Natural killer cell (primary cell): Measurements from ENCODE around the gene NDUFAB1. TPM values are rescaled to one million over a fixed set of nuclear protein-coding genes. Genes with fewer than 3 reads are reported as not detected.

Experiments
- ATAC-seq, 3 donors: fragments of 150-1000 bp in 2 of 3; fragments of 200-7000 bp in 1 of 3; cut with Tn5 transposase; 1 replicate in 1 of 3; 2 replicates in 2 of 3; pipeline ENCODE4 v1.10.0; 2021; ENCODE audit warnings: mild to moderate bottlenecking in 2 of 3, moderate library complexity in 2 of 3
- DNase-seq, 2 donors: peaks; one replicate each; pipeline versions ENCODE4 v3.0.0 to v3.0.0-alpha.2; 2013 to 2021; ENCODE audit warnings: mixed read lengths in 1 of 2
- H3K27ac ChIP-seq: one replicate; pipeline ENCODE4 v1.5.1; 2013; ENCODE audit warnings: mild to moderate bottlenecking, low read length
- H3K27me3 ChIP-seq: one replicate; pipeline ENCODE4 v1.6.1; 2013; ENCODE audit warnings: low read length; ENCODE audit not compliant: control insufficient read depth, insufficient read depth
- H3K36me3 ChIP-seq: one replicate; pipeline ENCODE4 v1.6.1; 2013; ENCODE audit warnings: low read length; ENCODE audit not compliant: control insufficient read depth, insufficient read depth
- H3K4me1 ChIP-seq: one replicate; pipeline ENCODE4 v1.6.1; 2013; ENCODE audit warnings: low read length; ENCODE audit not compliant: control insufficient read depth, insufficient read depth
- H3K4me3 ChIP-seq: one replicate; pipeline ENCODE4 v1.5.1; 2013; ENCODE audit warnings: low read length
- H3K9me3 ChIP-seq: one replicate; pipeline ENCODE4 v1.6.1; 2013; ENCODE audit warnings: low read length; ENCODE audit not compliant: control insufficient read depth, insufficient read depth
- H3K27ac Mint-ChIP-seq, 2 donors: one replicate each; pipeline ENCODE4 v1.8.0; 2022; ENCODE audit warnings: mild to moderate bottlenecking in 2 of 2, mixed read lengths in 2 of 2, moderate library complexity in 1 of 2
- H3K27me3 Mint-ChIP-seq, 2 donors: one replicate each; pipeline ENCODE4 v1.8.0; 2022; ENCODE audit warnings: low read depth in 2 of 2, mixed read lengths in 2 of 2
- H3K36me3 Mint-ChIP-seq: one replicate; pipeline ENCODE4 v1.8.0; 2022; ENCODE audit warnings: mixed read lengths
- H3K4me1 Mint-ChIP-seq, 2 donors: one replicate each; pipeline ENCODE4 v1.8.0; 2022; ENCODE audit warnings: mixed read lengths in 2 of 2
- H3K4me3 Mint-ChIP-seq: one replicate; pipeline ENCODE4 v1.8.0; 2022; ENCODE audit warnings: mild to moderate bottlenecking, moderate library complexity, mixed read lengths
- H3K9me3 Mint-ChIP-seq, 2 donors: one replicate each; pipeline ENCODE4 v1.8.0; 2022; ENCODE audit warnings: mixed read lengths in 2 of 2
- CTCF ChIP-seq: fragments of 200-600 bp; IDR thresholded peaks from one replicate; pipeline ENCODE4 v1.8.0; 2022; ENCODE audit warnings: antibody characterized with exemption
- WGBS: methylation state at CpG from one replicate; pipeline ENCODE4 v1.1.7; 2013; ENCODE audit warnings: missing lambda C conversion rate; ENCODE audit not compliant: insufficient coverage; 5-methylcytosine and 5-hydroxymethylcytosine counted together
- intact Hi-C: fragments of 100-400 bp; cut with micrococcal nuclease; formaldehyde crosslinking; loops from one replicate; pipeline ENCODE4 v1.14.2; 2022
- total RNA-seq, 4 donors: library from RNA; stranded (reverse); fragments of 120-200 nt in 1 of 4; gene quantifications; one replicate each; pipeline versions ENCODE4 v1.2.3 to v1.2.4, GENCODE V29; 2013 to 2022

NDUFAB1 gene
- total RNA-seq, 3 donors from 2014 or later (not counting 1 experiment from before 2014, with no cell fraction given), result 27.3 to 30.5 (median 28.3) TPM

- DNase-seq (no peak), ATAC-seq (no peak)
- Mint-ChIP-seq H3K9me3 (no peaks in the 10 kb centered on the region), H3K36me3 (peaks cover 23% of the 10 kb centered on the region), H3K4me3 (no peak overlapping the region), H3K27me3 (no peaks in the 10 kb centered on the region), H3K4me1 (peaks cover 16 to 24% of the 10 kb centered on the region in 2 donors), H3K27ac (peak overlapping the region in 1 of 2 donors; percentile 54)
- H3K9me3 ChIP-seq, result no peaks in the 10 kb centered on the region
- H3K4me1 ChIP-seq, result peaks cover 13% of the 10 kb centered on the region
- H3K27ac ChIP-seq, result no peak overlapping the region
- H3K4me3 ChIP-seq, result no peak overlapping the region
- peaks cover 53% of the 10 kb centered on the region for H3K36me3 ChIP-seq
- intact Hi-C loops, result no loop called here
- no peaks in the 10 kb centered on the region for H3K27me3 ChIP-seq
- WGBS, result 85% methylated on average over 5 of the region's 5 CpGs
- TF ChIP-seq CTCF, result no peak
These were observed 34.5 kb downstream of the NDUFAB1 start for GRCh38 chr16:23561586-23561985.

- 2% methylated on average over 59 of the region's 60 CpGs for WGBS
- Mint-ChIP-seq H3K4me3 (peak overlapping the region; percentile 95), H3K4me1 (peaks cover 20 to 28% of the 10 kb centered on the region in 2 donors), H3K27ac (peak overlapping the region; percentile 90 to 94), H3K9me3 (no peaks in the 10 kb centered on the region), H3K36me3 (peaks cover 10% of the 10 kb centered on the region), H3K27me3 (no peaks in the 10 kb centered on the region)
- peaks cover 19% of the 10 kb centered on the region for H3K4me1 ChIP-seq
- no peak for TF ChIP-seq CTCF
- peak overlapping the region; percentile 74 for H3K27ac ChIP-seq
- peak overlapping the region; percentile 75 for H3K4me3 ChIP-seq
- DNase-seq (peak in 1 of 2 donors; percentile 36), ATAC-seq (peak; percentile 11 to 18 (median 13))
- intact Hi-C loops, result loop anchor here (1.0 to 5.0 kb wide), 4 partner anchors 38 to 106 kb away; partner anchors contain the start of genes COG7, DCTN5, NDUFAB1 and PALB2
- peaks cover 27% of the 10 kb centered on the region for H3K36me3 ChIP-seq
- H3K9me3 ChIP-seq, result no peaks in the 10 kb centered on the region
- H3K27me3 ChIP-seq, result no peaks in the 10 kb centered on the region
These were observed 38.1 kb downstream of the NDUFAB1 start for GRCh38 chr16:23557779-23558702.

- H3K9me3 ChIP-seq, result no peaks in the 10 kb centered on the region
- Mint-ChIP-seq H3K27ac (peak within 1 kb of the TSS; percentile 90 to 94), H3K9me3 (no peaks in the 10 kb centered on the region), H3K27me3 (no peaks in the 10 kb centered on the region), H3K4me1 (peaks cover 20 to 28% of the 10 kb centered on the region in 2 donors), H3K36me3 (peaks cover 1% of the 10 kb centered on the region), H3K4me3 (peak within 1 kb of the TSS; percentile 95)
- H3K4me3 ChIP-seq, result peak within 1 kb of the TSS; percentile 75
- intact Hi-C loops, result loop anchor here (1.0 to 5.0 kb wide), 4 partner anchors 39 to 105 kb away; partner anchors contain the start of genes COG7, DCTN5, NDUFAB1 and PALB2
- no peaks in the 10 kb centered on the region for H3K27me3 ChIP-seq
- peak; percentile 96 to 98 for DNase-seq
- peak within 1 kb of the TSS; percentile 74 for H3K27ac ChIP-seq
- peaks cover 19% of the 10 kb centered on the region for H3K4me1 ChIP-seq
- ATAC-seq, result peak; percentile 90 to 96 (median 90)
- under 1% methylated on average over 65 of the region's 65 CpGs for WGBS
- peak; percentile 71 for TF ChIP-seq CTCF
- peaks cover 23% of the 10 kb centered on the region for H3K36me3 ChIP-seq
These were observed 39.0 kb downstream of the NDUFAB1 start, which contains the start of the genes EARS2 and UBFD1 for GRCh38 chr16:23556881-23557778. Gene EARS2, minus strand, starts transcription at chr16:23557350. Its CDS starts 7 bp downstream, at chr16:23557343. Gene UBFD1, plus strand, starts transcription at chr16:23557727. Its CDS starts 16 bp downstream, at chr16:23557743.
